ENCODE results near the gene CEP89.
"Not testable (repeated sequence)": the region's sequence is repeated elsewhere in the genome, so short reads cannot be mapped to it uniquely, and the experiment has no call there.

CEP89 gene

DNA sequence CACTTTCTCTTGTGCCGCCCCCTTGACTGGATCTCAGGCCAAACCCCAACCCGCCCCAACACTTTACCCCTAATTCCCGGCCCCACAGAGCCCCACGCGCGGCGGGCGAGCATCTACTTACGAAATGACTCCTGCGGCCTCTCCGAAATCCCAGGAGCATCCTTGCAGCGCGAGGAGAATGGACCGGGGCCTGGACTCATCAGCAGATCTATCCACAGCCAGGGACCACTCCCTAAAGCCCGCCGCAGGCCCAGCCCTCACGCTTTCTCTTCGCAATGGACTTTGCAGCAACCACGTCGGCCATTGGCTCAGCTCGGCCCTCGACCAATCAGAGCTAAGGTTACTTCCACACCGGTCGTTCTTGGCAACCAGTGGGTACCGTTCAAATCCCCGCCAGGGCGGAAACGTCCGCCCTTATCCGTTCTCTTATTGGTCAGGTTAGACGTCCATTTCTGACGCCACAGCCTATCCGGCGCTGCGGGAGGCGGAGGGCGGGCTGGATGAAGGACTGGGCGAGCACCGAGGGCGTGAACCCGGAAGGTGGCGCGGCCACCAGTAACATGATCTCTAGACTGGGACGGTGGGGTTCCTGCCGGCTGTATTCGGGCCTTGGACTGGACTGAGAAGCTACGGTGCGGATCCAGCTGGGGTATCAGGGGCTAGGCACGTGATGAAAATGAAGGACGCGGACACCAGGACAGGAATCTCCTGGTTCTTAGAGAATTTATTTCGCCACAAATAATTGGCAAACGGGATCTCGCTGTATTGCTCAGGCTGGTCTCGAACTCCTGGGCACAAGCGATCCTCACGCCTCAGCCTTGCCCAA lies at the start of gene CEP89, which contains the start of gene FAAP24:
Gene CEP89, minus strand, starts transcription at position 244 of the 826 bp plus-strand sequence. Its CDS starts 84 bp downstream, at position 160.
Gene FAAP24, plus strand, starts transcription at position 528 of the 826 bp plus-strand sequence. CDS start 955 bp downstream, outside the sequence.
- peak; percentile 90 to 98 for DNase-seq

DNA sequence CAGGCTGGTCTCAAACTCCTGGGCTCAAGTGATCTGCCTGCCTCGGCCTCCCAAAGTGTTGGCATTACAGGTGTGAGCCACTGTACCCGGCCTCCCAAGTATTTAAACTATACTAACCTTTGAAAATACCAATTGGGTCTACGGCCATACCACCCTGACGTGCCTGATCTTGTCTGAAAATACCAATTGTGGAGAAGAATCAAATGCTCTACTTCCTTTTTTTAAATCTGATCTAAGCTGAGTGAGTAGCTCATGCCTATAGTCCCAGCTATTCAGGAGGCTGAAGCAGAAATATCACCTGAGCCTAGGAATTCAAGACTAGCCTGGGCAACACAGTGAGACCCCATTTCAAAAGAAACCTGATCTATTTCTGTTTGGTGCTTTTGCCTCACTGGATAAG lies 39.1 kb upstream of the CEP89 start:
- not testable (repeated sequence) for DNase-seq

DNA sequence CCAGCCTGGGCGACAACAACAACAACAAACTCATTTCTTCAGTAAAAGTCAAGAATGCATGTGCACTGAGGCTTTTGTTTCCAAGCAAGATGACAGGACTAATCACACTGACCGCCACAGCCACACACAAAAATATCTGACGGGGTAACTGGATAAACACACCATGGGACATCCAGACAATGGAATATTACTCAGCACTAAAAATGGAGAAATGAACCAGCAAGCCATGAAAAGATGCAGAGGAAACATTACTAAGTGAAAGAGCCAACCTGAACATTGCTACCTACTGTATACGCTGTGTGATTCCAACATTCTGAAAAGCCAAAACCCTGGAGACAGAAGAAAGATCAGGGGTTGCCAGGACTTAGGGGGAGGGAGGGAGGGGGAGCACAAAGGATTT lies 37.0 kb upstream of the CEP89 start:
- no peak for DNase-seq

DNA sequence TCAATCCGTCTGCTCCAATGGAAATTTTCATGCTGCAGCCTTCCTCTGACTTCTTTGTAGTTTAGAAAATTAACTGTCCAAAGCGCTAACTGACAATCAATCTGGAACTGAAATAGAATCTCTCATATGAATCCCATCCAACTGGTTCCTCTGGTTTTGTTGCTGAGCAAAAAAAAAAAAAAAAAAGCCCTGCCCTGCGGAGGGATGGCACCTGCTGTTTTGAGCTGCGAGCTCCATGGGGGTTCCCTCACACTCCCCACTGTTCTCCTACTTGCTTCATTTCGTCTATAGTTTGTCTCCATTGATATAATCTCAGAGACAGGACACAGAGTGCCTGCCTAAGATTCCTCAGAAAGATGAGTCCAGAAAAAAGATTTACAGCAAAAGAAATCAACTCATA lies 33.7 kb upstream of the CEP89 start:
- DNase-seq: no peak

DNA sequence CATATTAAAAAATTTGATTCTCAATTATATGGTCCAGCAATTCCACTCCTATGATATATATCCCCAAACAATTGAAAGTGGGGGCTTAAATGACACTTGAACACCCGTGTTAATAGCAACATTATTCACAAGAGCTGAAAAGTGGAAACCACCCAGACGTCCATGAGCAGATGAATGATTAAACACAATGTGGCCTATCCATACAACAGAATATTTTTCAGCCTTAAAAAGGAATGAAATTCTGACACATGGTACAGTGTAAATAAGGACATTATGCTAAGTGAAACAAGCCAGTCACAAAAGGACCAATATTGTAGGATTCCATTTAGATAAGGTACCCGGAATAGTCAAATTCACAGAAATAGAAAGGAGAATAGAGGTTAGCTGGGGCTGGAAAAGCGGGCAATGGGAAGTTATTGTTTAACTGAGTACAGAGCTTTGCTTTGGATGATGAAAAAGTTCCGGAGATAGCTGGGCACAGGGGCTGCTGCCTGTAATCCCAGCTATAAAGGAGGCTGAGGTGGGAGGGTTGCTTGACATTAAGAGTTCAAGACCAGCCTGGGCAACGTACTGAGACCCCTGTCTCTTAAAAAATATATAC lies 31.8 kb upstream of the CEP89 start:
- DNase-seq: not testable (repeated sequence)

DNA sequence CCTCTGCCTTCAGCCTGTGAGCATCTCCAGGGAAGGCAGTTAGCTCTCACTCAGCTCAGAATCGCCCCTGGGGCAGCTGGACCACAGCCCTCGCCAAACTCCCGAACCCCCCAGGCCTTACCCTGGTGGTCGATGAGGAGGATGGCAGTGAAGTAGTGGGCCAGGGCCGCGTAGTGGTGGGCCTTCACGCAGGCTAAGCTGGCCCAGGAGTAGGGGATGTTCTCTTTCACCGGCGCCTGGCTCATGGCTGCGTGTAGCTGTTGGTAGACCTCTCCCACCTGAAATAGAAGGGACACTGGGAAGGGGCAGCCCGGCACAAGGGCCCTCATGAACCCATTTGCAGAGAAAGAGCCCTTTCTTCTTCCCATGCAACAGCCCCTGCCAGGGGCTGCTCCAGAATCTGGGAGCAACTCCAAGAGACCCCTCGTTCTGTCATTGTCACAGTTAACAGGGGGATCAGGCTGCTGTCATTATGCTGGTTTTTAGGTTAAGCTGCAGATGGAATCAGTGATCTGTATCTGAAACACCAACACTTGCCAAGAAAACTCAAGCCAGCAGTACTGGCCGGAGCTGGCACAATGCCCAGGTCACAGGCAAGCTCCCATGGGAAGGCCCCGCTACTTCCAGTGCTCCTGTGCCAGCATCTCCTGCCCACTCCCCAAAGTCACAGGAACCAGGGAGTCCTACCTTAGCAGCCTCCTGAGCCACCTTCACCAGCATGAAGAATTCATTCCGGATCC lies 30.5 kb upstream of the CEP89 start:
- not testable (repeated sequence) for DNase-seq

DNA sequence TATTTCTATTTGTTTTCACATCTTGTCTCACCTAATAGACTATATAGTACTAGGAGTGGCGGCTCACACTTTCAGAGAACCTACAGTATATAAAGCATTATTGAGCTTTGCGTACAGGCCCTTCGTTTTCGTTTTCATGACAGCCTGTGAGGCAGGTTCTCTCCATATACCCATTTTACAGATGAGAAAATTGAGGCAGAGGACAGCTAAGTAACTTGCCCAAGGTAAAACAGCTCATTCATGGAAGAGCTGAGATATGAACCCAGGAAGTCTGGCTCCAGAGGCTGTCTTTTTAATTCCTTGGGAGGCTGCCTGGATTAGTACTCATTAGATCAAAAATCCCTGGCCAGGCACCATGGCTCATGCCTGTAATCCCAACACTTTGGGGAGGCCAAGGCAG lies 29.2 kb upstream of the CEP89 start:
- no peak for DNase-seq

DNA sequence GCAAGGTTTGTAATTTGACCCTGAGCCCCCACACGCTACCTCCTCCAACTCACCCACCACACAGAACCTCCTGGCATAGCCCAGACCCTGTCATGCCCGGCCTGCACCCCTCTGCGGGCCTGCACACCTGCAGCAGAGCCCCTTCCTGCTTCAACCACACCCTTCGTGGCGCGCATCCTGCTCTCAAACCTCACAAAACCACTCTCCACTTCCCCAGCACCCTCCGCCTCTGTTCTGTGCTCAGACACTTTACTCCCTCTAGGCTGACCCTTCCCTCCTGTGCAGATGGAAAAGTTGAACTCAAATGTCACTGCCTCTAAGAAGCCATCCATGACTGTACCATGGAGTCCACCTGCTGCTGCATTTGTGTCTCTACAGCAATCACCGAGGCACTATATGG lies 28.8 kb upstream of the CEP89 start:
- DNase-seq: no peak

DNA sequence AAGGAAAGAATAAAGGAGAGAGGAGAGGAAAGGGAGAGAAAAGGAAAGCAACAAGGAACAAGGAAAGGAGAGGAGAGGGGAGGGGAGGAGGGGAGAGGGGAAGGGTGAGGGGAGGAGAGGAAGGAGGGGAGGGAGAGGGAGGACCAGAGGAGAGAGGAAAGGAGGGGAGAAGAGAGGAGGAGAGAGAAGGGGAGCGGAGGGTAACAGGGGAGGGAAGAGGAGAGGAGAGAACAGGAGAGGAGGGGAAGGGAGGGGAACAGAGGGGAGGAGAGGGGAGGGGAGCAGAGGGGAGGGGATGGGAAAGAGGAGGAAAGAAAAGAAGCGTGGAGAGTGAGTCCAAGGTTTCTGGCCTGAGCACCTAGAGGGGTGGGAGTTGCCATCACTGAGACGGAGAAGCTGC lies 27.0 kb upstream of the CEP89 start:
- no peak for DNase-seq

DNA sequence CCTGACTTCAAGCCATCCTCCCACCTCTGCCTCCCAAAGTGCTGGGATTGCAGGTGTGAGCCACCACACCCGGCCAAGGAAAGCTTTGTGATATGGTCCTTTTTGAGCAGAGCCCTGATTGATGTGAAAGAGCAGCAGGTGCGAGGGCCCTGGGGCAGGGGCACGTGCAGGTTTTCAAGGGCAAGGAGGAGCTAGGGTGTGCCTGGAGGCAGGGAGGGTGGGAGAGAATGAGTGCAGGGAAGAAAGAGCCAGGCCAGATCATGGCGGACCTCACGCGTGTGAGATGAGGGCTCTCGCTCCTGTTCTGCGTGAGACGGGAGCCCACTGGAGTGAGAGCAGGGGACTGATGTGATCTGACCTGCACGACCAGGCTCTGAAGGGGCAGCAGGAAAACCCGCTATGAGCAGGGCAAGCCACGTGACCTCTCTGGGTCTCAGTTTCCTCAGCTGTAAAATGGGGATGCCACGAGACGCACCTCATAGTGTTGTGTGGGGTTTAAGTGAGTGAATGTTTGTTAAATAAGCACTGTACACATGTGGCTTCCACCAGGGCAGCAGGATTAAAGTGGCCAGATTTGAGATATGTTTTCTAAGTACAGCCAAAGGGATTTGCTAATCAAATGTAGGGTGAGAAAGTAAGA lies 26.1 kb upstream of the CEP89 start:
- no peak for DNase-seq

DNA sequence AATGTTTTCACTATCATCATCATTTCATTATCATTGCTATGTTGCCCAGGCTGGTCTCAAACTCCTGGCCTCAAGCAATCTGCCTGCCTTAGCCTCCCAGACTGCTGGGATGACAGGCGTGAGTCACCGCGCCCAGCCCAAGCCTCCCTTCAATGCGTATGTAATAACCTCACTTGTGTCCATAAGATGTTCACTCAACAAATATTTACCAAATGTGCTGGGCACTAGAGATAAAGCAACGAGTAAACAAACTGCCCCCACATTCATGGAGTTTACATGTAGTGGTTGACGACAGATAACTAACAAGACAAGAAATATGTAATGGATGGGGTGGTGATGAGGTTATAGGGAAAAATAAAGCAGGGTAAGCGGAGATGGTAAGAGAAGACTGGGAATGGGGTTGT lies 25.3 kb upstream of the CEP89 start:
- DNase-seq: not testable (repeated sequence)

DNA sequence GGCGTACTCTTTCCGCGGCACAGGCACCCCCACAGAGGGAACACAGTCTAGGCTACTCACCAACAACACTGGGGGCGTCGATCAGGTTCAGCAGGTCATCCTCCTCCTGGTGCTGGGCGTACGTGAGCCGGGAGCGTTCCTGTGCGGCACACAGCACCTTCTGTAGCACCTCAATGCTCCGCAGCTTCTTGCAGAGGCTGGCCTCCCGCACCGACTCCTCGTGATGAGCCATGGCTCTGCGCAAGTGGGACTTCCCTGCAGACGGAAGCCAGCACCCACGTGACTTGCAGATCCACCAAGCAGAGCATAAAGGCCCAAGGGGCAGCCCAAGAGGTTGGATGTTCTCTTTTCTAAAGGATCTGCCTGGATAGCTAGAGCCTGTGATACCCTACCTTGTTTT lies 24.2 kb upstream of the CEP89 start:
- DNase-seq: not testable (repeated sequence)

DNA sequence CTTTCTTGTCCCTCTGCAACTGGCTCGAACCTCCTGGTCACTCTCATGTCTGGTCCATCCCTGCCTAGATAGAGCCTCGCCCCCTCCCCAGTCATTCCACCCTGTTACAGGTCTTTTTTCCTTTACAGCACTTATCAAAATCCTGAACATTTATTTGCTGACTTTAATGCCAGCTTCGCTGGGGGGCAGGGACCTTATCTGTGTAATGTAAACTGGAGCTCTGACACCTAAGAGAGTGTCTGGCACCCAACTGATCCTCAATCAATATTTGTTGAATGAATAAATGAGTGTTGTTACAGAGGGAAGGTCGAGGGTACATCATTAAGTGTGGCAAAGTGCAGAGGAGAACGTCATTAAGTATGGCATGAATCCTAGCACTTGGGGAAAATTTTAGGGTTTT lies 17.0 kb upstream of the CEP89 start:
- no peak for DNase-seq

DNA sequence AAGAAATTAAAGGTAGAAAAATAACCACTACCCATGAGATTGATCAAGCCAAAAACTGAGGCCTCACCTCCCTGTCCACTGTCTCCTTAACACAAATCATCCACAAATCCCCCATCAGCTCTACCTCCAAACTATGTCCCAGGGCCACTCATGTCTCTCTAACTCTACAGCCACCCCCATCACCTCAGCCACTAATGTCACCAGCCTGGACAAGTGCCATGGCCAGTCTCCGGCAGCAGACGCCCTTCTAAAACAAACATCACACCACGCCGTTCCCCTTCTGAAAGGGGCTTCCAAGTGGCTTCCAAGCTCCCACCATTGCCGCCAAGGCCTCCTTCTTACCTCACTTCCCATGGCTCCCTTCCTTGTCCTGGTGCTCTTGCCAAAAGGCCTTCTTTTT lies 16.5 kb upstream of the CEP89 start:
- DNase-seq: not testable (repeated sequence)

DNA sequence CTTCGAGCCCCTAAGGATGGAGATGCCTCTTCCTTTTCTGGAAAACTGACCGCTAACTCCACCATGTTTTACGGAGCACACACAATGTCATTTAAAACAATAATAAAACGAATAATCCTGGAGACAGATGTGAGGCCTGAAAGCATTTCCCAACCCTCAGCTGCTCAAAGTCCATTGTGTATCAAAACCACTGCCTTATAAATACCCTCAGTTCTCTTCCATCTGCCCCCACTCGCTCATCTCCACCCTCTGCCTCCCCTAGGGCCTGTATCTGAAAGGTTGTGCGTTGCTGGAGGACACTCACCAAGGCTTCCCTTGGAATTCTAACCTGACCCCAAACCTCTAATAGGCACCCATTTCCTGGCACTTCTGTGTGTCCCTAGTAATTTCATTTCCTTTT lies 10.7 kb upstream of the CEP89 start:
- not testable (repeated sequence) for DNase-seq

DNA sequence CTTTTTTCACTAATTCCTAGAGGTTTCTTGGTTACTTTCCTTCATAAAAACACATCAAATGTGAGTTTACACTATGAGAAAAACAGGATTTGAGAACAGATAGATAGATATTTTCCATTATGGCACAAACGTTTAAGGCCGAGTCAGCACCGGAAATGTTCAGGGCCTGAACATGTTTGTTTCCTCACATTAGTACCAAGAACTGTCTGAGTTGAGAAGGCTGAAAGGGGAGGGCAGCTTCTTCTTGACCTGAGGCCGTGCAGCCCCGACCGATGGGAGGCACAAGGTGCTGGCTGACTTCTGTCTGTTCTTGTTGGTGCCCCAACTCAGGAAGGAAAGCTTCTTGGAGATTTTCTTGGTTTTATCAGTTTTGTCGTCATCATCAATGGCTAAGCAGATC lies 8.0 kb upstream of the CEP89 start:
- DNase-seq: not testable (repeated sequence)

DNA sequence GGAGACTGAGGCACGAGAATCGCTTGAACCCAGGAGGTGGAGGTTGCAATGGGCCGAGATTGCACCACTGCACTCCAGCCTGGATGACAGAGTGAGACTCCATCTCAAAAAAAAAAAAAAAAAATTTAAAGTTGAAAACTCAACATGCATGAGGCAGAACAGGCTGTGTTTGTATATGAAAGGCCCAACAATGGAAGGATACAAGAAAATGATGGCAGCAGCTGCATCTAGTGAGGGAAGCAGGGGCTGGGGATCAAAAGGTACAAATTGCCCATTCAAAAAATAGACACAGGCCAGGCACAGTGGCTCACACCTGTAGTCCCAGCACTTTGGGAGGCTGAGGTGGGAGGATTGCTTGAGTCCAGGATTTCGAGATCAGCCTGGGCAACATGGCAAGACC lies 6.1 kb upstream of the CEP89 start:
- not testable (repeated sequence) for DNase-seq

DNA sequence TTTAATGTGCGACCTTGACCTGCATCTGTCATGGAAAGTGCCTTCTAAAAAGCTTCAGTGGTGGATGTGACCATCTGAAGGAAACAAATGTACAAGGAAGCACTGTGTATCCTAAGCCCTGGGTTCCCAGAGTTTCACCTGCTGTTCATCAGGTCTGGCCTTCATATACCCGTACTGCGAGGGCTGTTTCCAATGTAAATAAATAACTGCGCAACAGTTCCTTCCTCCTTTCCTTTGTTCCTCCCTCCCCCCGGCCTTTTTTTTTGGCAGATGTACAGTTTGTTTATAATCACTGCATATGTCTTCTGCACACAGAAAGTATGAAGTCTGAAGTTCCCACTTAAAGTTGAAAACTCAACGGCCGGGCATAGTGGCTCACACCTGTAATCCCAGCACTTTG lies 5.5 kb upstream of the CEP89 start:
- DNase-seq: no peak

DNA sequence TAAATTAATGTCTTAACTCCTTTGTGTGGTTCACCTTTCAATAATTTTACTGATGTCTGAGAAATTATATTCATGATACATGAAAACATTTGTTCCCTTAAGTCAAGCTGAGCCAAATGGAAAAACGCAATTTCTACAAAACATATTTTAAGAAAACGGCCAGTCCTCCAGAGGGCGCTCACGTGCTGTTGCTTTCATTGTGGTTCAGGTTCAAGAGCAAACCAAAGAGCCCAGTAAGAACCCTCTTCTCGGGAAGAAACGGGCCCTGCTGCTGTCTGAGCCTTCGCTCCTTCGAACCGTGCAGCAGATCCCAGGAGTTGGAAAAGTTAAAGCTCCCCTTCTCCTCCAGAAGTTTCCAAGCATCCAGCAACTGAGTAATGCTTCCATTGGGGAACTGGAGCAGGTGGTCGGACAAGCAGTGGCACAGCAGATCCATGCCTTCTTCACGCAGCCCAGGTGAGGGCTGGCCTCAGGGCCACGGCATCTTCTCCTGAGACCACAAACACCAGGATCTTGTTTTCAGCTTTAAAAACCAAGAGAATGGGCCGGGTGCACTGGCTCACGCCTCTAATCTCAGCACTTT lies 4.6 kb upstream of the CEP89 start:
- DNase-seq: peak; percentile 48 to 65

DNA sequence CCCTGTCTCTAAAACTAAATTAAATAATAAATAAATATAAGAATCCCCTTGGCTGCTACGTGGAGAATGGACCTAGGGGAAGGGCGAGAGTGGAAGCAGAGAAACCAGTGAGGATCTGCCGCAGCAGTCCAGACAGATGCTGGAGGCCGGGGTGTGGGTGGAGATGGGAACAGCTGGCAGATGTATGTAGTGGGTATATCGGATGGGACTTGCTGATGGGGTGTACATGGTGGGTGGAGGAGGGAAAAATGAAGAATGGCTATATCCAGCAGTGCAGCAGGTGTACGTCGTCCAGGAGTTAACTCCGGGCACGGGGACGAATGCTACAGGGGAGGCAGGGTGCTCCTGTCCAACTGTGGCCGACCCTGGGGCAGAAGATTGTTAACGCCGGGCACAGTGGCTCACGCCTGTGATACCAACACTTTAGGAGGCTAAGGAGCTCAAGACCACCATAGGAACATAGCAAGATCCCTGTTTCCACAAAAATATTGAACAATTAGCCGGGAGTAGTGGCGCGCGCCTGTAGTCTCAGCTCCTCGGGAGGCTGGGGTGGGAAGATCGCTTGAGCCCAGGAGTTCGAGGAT lies 654 bp downstream of the CEP89 start:
- DNase-seq: no peak

DNA sequence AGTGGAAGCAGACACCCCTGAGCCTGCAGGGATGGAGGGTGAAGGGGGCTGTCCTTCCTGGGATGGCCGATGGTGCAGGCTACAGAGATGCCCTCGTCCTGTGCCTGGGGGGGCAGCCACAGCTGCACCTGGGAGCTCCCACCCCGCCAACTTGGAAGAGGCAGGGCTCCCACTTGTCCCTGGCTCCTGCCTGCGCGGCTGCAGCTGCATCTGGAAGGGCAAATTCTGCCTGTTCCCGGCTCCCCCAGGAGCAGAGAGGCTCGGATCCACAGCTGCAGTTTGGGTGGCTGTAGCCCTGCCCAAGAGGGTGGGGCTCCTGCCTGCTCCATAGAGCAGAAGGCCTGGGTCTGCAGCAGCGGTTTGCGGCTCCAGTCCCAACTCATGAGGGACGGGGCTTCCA lies 2.2 kb downstream of the CEP89 start:
- DNase-seq: no peak

DNA sequence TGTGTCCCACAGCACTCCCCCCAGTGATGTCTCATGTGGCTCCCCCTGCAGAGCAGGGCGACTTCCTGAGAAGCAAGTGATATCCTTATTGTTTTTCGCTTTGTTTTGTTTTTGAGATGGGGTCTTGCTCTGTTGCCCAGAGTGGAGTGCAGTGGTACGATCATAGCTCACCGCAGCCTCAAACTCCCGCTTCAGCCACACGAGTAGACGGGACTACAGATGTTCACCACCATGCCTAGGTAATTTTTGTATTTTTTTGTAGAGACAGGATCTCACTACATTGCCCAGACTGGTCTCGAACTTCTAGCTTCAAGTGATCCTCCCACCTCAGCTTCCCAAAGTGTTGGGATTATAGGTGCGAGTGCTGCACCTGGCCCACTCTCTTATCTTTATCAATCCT lies 5.0 kb downstream of the CEP89 start:
- DNase-seq: no peak

All from stimulated activated CD4-positive, alpha-beta T cell treated with anti-CD3 and anti-CD28 coated beads, Interleukin-4, amount 100 ng/mL, for 4 hours (primary cell).